K562 (cell line): Measurements from ENCODE around the gene OR1I1.

Experiments used
- EP300 ChIP-seq: IDR thresholded peaks from 2 replicates; pipeline ENCODE4 v1.6.1; 2012; ENCODE audit warnings: low read length, improper control_type of control experiment
- EZH2 ChIP-seq: IDR thresholded peaks from 2 replicates; pipeline ENCODE4 v1.6.1; 2012; ENCODE audit warnings: low read depth, mild to moderate bottlenecking, inconsistent platforms, low read length, borderline replicate concordance
- IRF2 ChIP-seq: sonication (generic); formaldehyde crosslinking; IDR thresholded peaks from 2 replicates; pipeline ENCODE4 v1.8.1; 2022; ENCODE audit warnings: mild to moderate bottlenecking, missing genetic modification reagents
- MYBL2 ChIP-seq, 2 experiments: fragments of 450-650 bp in 1 of 2; sonication (generic) in 1 of 2; formaldehyde crosslinking in 1 of 2; IDR thresholded peaks; 2 replicates each; pipeline versions ENCODE4 v1.6.1 to v1.8.1; 2017 to 2022; ENCODE audit warnings: borderline replicate concordance in 1 of 2, inconsistent platforms in 1 of 2, low read depth in 1 of 2, mild to moderate bottlenecking in 1 of 2, missing genetic modification reagents in 1 of 2, moderate library complexity in 1 of 2
- POLR2A ChIP-seq: fragments of 450-650 bp; conservative IDR thresholded peaks from 2 replicates; pipeline ENCODE4 v1.6.1; 2016
- SPI1 ChIP-seq: IDR thresholded peaks from 2 replicates; pipeline ENCODE4 v1.6.1; 2011; ENCODE audit warnings: low read depth, low read length, control low read depth, borderline replicate concordance
- ZNF174 ChIP-seq: fragments of 250-450 bp; sonication (Bioruptor Pico); IDR thresholded peaks from 2 replicates; pipeline ENCODE4 v1.4.0; 2020; ENCODE audit warnings: mild to moderate bottlenecking
- TF ChIP-seq, protein P1 (sequence below), 3 experiments: IDR thresholded peaks in 2 of 3; conservative IDR thresholded peaks in 1 of 3; 2 replicates each; pipeline ENCODE4 v1.5.1; 2011 to 2012; ENCODE audit warnings: low read length in 3 of 3, mild to moderate bottlenecking in 3 of 3, control low read depth in 2 of 3, improper control_type of control experiment in 1 of 3, inconsistent platforms in 1 of 3, low read depth in 1 of 3, mixed read lengths in 1 of 3, moderate library complexity in 1 of 3; ENCODE audit not compliant: insufficient read depth in 2 of 3
- TF ChIP-seq, protein P2 (sequence below): fragments of 450-650 bp; IDR thresholded peaks from 2 replicates; pipeline ENCODE4 v1.6.1; 2018; ENCODE audit not compliant: partially characterized antibody

DNA sequence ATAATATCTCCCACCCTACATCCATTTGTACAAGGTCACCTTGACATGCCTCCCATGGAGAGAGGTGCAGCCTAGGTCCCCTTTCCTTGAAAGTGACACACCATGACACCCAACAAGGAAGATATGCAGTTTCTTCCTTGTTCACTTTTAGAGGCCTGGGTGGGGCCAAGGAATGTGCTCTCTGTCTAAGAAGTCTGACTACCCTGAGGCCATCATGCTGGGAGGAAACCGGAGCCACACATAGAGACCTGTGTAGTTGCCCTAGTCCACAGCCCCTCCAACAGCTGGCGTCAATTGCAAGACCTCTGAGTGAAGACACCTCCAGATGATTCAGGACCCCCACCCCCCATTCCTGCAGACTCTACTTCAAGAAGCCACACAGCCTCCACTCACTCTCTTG lies 36.2 kb downstream of the OR1I1 start:
- TF ChIP-seq SPI1 (no peak), POLR2A (no peak), MYBL2 (IDR thresholded peaks at IDR 0.05; ENCODE audit: low read depth) (no peak), MYBL2 (CRISPR knock-in tag; IDR thresholded peaks at IDR 0.05; ENCODE audit: borderline replicate concordance) (no peak), IRF2 (CRISPR knock-in tag) (no peak), EP300 (no peak), EZH2 (no peak), ZNF174 (CRISPR knock-in tag) (no peak)
- TF ChIP-seq, protein P1, sequence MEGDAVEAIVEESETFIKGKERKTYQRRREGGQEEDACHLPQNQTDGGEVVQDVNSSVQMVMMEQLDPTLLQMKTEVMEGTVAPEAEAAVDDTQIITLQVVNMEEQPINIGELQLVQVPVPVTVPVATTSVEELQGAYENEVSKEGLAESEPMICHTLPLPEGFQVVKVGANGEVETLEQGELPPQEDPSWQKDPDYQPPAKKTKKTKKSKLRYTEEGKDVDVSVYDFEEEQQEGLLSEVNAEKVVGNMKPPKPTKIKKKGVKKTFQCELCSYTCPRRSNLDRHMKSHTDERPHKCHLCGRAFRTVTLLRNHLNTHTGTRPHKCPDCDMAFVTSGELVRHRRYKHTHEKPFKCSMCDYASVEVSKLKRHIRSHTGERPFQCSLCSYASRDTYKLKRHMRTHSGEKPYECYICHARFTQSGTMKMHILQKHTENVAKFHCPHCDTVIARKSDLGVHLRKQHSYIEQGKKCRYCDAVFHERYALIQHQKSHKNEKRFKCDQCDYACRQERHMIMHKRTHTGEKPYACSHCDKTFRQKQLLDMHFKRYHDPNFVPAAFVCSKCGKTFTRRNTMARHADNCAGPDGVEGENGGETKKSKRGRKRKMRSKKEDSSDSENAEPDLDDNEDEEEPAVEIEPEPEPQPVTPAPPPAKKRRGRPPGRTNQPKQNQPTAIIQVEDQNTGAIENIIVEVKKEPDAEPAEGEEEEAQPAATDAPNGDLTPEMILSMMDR (IDR thresholded peaks at IDR 0.05 in 2 of 3, conservative IDR thresholded peaks at IDR 0.05 in 1 of 3; ENCODE audit: insufficient read depth in 2 of 3, low read depth in 1 of 3, low read length in 3 of 3) = no peak
- TF ChIP-seq, protein P2, sequence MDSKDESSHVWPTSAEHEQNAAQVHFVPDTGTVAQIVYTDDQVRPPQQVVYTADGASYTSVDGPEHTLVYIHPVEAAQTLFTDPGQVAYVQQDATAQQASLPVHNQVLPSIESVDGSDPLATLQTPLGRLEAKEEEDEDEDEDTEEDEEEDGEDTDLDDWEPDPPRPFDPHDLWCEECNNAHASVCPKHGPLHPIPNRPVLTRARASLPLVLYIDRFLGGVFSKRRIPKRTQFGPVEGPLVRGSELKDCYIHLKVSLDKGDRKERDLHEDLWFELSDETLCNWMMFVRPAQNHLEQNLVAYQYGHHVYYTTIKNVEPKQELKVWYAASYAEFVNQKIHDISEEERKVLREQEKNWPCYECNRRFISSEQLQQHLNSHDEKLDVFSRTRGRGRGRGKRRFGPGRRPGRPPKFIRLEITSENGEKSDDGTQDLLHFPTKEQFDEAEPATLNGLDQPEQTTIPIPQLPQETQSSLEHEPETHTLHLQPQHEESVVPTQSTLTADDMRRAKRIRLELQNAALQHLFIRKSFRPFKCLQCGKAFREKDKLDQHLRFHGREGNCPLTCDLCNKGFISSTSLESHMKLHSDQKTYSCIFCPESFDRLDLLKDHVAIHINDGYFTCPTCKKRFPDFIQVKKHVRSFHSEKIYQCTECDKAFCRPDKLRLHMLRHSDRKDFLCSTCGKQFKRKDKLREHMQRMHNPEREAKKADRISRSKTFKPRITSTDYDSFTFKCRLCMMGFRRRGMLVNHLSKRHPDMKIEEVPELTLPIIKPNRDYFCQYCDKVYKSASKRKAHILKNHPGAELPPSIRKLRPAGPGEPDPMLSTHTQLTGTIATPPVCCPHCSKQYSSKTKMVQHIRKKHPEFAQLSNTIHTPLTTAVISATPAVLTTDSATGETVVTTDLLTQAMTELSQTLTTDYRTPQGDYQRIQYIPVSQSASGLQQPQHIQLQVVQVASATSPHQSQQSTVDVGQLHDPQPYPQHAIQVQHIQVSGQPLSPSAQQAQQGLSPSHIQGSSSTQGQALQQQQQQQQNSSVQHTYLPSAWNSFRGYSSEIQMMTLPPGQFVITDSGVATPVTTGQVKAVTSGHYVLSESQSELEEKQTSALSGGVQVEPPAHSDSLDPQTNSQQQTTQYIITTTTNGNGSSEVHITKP = no peak
